HG03045 (cell line): ENCODE measurements around the gene CDH22.

Experiments used
- ATAC-seq: cut with Tn5 transposase; IDR thresholded peaks from one replicate; pipeline ENCODE4 v1.9.1; 2021; ENCODE audit warnings: mild to moderate bottlenecking, moderate library complexity; ENCODE audit not compliant: unreplicated experiment

The CDH22 gene

GRCh38 chr20:46270977-46271744, 37.1 kb downstream of the CDH22 start:
- no peak for ATAC-seq

- no peak for ATAC-seq
These were observed 38.9 kb downstream of the CDH22 start for GRCh38 chr20:46269372-46269771.

- ATAC-seq, result no peak
These were observed 39.6 kb downstream of the CDH22 start for GRCh38 chr20:46268662-46269061.

DNA sequence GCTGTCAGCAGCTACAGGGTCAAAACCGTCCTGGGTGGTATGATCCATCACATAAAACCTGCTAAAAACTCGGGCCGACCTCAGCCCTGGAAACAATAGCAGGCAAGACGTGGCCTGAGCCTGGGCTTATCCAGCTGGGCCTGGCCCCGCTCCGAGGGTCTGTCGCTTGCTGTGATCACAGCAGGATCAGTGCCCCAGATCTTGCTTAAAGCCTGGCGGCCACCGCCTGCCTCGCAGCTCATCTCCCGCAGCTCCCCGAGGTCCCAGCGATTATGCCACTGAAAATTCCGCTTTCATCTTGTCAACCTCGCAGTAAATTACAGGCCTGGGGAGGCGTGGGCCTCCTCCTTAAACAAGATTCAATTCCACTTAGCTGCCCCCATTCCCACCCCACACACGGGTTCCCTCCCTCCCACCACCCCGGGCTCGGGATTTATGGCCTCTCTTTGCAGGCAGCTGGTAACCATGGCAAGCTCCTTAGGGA, 40.1 kb downstream of the CDH22 start:
- ATAC-seq, result no peak

- no peak for ATAC-seq
These were observed 40.9 kb downstream of the CDH22 start for GRCh38 chr20:46267108-46268105.

DNA sequence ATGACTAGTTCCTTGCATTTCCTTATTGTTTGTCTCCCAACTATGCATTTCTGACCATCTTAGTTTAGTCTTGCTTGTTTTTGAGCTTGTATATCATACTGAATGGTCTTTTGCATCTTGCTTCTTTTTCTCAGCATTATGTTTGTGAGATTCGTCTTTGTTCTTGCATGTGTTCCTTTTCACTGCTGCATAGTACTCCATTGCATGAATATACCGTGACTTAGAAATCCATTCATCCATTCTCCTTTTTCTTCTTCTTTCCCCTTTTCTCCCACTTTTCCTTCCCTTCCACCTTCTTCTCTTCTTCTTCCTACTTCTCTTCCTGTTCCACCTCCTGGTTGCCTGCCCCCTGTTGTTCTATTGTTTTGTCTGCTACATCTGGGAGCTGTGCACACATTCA, 42.8 kb downstream of the CDH22 start:
- ATAC-seq, result no peak

DNA sequence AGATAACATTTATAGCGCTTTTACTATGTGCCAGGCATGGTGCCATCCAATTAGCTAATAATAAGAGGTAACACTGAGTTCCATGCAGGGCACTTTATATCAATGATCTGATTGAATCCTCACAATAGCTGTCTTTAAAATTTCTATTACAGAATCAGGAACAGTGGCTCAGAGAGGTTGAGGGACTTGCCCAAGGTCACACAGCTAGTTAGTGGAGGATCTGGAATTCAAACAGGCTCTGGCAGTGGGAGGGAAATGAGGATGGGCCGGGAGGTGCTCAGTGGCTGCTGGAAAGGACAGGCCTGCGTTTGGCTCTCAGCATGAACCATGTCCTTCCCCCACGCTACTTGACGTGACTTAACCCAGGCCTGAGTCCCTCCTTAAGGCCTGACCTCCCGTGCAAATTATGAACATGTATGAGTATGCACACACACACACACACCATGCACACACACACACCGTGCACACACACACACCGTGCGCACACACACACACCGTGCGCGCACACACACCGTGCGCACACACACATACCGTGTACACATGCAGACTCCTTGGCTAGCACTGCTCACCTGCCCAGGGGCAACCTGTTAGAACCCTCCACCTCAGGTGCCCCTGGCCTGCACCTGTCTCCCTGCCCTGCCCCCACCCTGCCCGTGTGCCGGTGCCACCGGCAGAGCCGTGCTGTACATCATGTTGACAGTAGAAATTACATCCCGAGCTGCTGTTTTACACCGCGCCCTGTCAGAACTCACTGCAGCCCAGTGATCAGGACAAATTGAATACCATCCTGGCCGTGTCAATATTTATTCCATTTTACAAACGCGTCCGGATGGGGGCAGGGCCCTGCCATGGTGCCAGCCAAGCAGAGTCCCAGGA, 43.7 kb downstream of the CDH22 start:
- no peak for ATAC-seq

- ATAC-seq, result no peak
These were observed 46.6 kb downstream of the CDH22 start for GRCh38 chr20:46261456-46262253.

DNA sequence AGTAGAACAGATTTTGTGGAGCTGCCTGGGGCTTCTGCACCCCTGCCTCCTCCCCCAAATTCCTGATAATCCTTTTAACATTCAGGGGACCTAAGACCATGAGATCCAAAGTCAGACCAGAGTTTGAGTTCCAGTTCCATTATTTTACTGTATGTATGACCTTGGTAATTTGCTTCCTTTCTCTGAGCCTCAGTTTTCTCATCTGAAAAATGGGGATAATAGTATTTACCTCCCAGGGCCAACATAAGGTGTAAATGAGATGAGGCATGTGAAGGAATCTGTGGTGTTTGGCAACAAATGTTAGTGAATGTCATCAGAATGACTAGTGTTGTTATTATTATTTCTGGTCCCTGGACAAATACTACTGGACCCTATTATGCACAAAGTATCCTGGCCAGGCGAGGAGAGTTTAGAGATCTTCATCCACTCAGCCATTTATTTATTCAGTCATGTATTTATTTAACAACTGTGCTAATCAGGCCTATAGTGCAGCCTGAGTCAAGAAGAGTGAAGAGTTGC, 47.3 kb downstream of the CDH22 start:
- no peak for ATAC-seq

- ATAC-seq, result no peak
These were observed 47.8 kb downstream of the CDH22 start for GRCh38 chr20:46260480-46260879.

DNA sequence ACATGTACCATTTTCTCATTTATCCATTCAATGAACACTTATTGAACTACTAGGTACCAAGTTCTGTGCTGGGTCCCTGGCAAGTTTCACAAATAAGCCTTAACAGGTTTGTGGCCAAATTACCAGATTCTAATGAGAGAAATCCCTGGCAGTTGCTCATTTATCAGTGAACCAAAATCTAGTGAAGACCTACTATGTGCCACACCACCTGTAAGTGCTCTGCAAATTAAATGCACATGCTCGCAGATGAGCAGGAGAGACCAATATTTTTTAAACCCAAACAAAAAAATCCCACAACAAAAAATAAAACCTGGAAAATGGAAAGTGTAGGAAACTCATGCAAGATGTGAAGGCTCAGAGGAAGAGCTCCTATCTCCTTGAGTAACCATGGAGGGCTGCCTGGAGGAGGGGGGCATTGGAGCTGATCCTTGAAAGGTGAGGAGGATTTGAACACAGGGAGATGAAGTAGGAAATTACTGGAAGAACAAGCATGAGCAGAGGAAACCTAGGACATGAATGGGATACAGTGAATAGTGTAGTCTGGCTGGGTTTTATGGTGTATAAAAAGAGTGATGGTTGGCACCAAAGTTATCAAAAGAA, 48.9 kb downstream of the CDH22 start:
- ATAC-seq, result no peak

DNA sequence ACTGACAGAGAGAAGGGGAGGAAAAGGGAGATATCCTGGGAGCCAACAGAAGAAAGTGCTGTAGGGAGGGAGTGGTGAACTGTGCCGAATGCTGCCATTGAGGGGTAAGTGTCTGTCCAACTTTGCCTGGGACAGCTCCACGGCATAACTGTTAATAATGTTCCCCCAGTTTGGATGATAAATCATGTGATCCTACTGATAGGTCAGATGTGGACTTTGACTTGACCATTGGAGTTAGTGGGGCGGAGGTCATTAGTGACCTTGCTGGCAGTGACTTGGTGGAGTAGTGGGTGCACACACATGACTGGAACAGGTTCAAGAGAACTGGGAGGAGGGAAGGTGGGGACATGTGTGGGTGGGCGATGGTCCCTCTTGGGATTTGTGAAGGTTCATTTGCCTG, 50.4 kb downstream of the CDH22 start:
- ATAC-seq, result no peak

- no peak for ATAC-seq
These were observed 52.0 kb downstream of the CDH22 start for GRCh38 chr20:46256293-46256692.

GRCh38 chr20:46255440-46256104, 52.7 kb downstream of the CDH22 start:
- no peak for ATAC-seq

DNA sequence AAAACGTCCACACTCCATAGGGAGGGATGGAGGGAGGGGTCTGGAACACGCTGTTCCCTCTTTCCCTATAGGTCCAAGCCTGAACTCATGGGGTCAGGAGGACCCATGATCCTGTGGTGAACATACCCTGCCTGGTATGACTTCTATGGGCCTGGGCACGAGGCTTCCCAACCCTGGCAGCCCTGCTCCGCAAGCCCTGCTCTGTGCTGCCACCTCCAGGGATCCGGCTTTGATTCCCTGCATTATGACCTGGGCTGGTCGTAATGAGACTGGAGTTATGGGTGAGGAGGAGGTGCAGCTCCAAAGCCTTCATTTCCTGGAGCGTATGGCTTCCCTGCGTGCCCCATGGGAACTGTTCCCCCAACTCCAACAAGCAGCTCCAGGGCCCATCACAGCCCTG, 54.9 kb downstream of the CDH22 start:
- no peak for ATAC-seq

- ATAC-seq, result no peak
These were observed 55.8 kb downstream of the CDH22 start for GRCh38 chr20:46252352-46253091.

GRCh38 chr20:46251211-46251673, 57.1 kb downstream of the CDH22 start:
- no peak for ATAC-seq

- no peak for ATAC-seq
These were observed 57.5 kb downstream of the CDH22 start for GRCh38 chr20:46250772-46251171.
